AG04450 (cell line): ENCODE measurements around the gene KRT74. TPM values are rescaled to one million over a fixed set of nuclear protein-coding genes. Genes with fewer than 3 reads are reported as not detected.

Experiments
- CTCF ChIA-PET: fragments of 300-600, 350-600 bp; formaldehyde crosslinking; extraction: SDS; loops from one replicate; lab custom pipeline; 2022; ENCODE audit warnings: antibody characterized with exemption, inconsistent platforms; lab: Charles Lee
- POLR2A ChIA-PET: fragments of 350-600 bp; formaldehyde crosslinking; extraction: SDS; loops from one replicate; lab custom pipeline; 2021; ENCODE audit warnings: antibody characterized with exemption, inconsistent platforms; lab: Yijun Ruan, JAX
- DNase-seq: peaks from one replicate; pipeline ENCODE4 v3.0.0-alpha.2; 2011; ENCODE audit warnings: low read depth, low spot score
- H3K27ac ChIP-seq: one replicate; pipeline ENCODE4 v1.5.1; 2012; ENCODE audit warnings: low read depth, low read length, control low read depth
- H3K27me3 ChIP-seq: one replicate; pipeline ENCODE4 v1.6.0; 2012; ENCODE audit warnings: low read length; ENCODE audit not compliant: control insufficient read depth, insufficient read depth
- H3K4me3 ChIP-seq: 2 replicates; pipeline ENCODE4 v1.5.1; 2011; ENCODE audit warnings: mild to moderate bottlenecking, low read depth, low read length, control low read depth
- H3K9me3 ChIP-seq: 2 replicates; pipeline ENCODE4 v1.5.1; 2012; ENCODE audit warnings: low read length; ENCODE audit not compliant: control insufficient read depth, insufficient read depth
- CTCF ChIP-seq: IDR thresholded peaks from 2 replicates; pipeline ENCODE4 v1.5.1; 2011; ENCODE audit warnings: low read depth, low read length, control low read depth, inconsistent platforms
- polyA plus RNA-seq: library from polyadenylated mRNA; depleted of rRNA; stranded (reverse); fragments of >200 nt; gene quantifications from 2 replicates; pipeline ENCODE4 v1.2.3, GENCODE V29; 2011

Gene KRT74
- polyA plus RNA-seq, 1 experiment, result not detected

DNA sequence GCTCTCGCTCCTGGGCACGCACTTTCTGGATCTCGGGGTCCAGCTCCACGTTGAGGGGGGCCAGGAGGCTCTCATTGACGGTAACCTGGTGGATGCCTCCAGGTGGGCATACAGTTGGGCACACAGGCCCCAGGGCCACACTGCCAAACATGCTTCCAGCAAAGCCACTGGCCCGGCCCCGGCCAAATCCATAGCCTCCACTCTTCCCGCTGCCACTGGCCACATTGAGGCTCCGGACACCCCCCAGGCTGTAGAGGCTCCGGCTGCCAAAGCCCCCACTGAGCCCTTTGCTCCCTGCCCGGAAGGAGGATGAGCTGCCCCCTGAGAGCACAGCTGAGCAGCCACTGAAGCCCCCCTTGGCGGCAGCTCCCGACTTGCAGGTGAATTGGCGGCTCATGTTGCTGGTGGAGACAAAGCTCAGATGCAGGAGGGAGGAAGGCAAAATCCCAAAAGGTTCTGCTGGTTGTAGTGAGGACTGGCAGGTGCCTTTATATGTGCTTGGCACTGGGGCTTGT, 20.9 kb downstream of the KRT74 start, which contains the start of gene KRT71:
TSS of gene KRT71 (minus strand) at position 465 of the 515 bp plus-strand sequence. CDS start at position 397, 68 bp downstream.
- H3K27me3 ChIP-seq, result peaks cover 28% of the 10 kb centered on the region
- TF ChIP-seq CTCF, result no peak
- ChIA-PET POLR2A (no interaction called here), CTCF (no interaction called here)
- H3K9me3 ChIP-seq, result no peaks in the 10 kb centered on the region; the same call in 1 of the 2 replicates
- no peak for DNase-seq
- H3K4me3 ChIP-seq, result no peak within 1 kb of the TSS
- H3K27ac ChIP-seq, result no peak within 1 kb of the TSS

DNA sequence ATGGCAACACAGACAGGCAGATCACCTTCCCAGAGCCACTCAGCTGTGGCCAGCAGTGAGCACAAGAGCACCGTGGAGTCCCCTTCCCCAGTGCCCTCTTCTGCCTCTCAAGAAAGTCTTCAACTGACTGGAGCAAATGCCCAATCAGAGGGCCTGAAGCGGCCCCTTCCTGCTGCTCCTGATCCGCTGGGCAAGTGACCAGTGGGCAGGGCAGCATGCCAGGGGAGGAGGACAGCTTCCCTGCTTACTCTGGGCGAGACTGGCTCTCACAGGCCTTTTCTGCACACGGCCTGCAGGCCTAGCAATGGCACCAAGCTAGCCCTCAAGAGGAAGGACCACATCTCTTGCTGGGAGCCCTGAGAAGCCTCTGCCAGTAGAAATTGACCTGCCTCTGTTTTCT, 21.6 kb downstream of the KRT74 start:
- H3K27ac ChIP-seq, result no peak overlapping the region
- H3K9me3 ChIP-seq, result no peaks in the 10 kb centered on the region; the same call in 1 of the 2 replicates
- no peak for DNase-seq
- H3K4me3 ChIP-seq, result no peak overlapping the region
- ChIA-PET CTCF (no interaction called here), POLR2A (no interaction called here)
- H3K27me3 ChIP-seq, result peaks cover 24% of the 10 kb centered on the region
- TF ChIP-seq CTCF, result no peak

DNA sequence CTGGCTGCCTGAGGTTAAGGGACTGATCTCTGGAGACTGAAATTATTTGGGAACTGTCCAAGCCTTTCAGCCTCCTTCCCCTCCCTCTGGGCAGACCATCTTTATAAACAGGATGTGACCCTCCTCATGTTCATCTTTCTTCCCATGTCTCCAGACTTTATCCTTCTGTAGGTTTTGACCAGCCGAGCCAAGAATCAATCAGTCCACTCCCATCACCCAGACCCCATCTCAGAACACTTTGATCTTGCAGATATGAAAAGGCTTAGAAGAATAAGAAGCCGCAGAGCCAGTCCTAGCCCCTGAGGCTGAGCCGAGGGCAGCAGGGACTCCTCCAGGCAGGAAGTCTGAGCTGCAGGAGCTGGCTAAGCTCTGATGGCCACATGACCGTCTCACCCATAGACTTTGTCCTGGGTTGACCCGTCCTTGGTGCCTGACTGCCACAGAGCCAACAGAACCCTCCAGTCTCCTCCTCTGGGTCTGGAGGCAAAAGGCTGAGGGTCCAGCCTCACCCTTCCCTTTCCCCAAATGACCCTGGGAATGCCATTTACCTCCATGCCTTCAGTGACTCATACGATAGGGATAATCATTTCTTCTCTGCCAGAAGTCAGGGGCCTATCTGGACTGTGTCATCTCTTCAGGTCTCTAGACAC, 22.3 kb downstream of the KRT74 start:
- TF ChIP-seq CTCF, result no peak

GRCh38 chr12:52546126-52546525, 27.5 kb downstream of the KRT74 start:
- ChIA-PET CTCF (no interaction called here), POLR2A (no interaction called here)
- no peak for TF ChIP-seq CTCF
- no peak for DNase-seq
- no peaks in the 10 kb centered on the region; the same call in 1 of the 2 replicates for H3K9me3 ChIP-seq
- no peak overlapping the region for H3K27ac ChIP-seq
- peaks cover 9% of the 10 kb centered on the region for H3K27me3 ChIP-seq
- H3K4me3 ChIP-seq, result no peak overlapping the region

More for the DNA sequence above, 22.3 kb downstream of the KRT74 start:
- H3K27me3 ChIP-seq, result peaks cover 26% of the 10 kb centered on the region
- no peak for DNase-seq
- H3K4me3 ChIP-seq, result no peak overlapping the region
- no peak overlapping the region for H3K27ac ChIP-seq
- ChIA-PET POLR2A (no interaction called here), CTCF (no interaction called here)
- H3K9me3 ChIP-seq, result no peaks in the 10 kb centered on the region; the same call in 1 of the 2 replicates

DNA sequence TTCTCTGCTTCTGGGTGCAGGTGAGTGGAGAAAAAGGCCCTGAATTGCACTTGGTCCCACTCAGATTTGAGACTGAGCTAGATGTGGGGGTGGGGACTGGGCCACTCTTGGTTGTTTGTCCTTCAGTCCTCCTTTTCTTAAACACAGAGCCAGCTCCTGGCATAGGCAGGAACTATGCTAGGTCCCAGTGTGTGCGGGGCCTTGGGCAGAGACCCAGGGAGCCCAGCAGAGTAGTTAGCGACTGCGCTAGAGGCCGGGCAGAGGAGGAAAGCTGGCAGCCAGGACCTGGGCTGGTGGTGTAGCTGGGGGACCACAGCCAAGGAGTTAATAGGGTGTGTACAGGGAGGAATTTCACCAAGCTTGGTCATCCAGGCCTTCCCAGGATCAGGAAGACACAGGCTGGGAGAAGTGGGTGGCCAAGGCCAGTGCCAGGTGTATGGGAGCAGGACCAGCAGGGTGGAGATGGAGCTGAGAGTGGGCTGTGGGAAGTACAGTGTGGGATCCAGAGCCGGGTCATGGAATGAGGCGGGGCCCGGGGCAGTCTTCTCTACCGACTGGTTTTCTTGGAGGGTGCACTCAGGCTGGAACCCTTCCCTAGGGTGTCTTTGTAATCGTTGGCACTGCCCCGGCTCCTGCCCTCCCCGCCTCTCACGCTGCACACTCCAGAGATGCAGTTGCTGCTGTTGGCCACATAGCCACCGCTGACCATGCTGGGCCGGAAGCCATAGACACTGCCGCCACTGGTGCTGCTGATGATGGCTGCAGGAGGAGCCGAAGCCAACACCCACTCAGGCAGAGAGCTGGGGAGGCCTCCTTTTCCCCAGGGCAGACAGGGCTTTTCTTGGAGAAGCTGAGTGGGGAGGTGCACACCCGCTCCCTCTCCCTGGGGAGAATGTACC, 29.4 kb downstream of the KRT74 start:
- no peak for DNase-seq
- TF ChIP-seq CTCF, result no peak
- peaks cover 9% of the 10 kb centered on the region for H3K27me3 ChIP-seq
- CTCF ChIA-PET, result no interaction called here
- no peak overlapping the region for H3K27ac ChIP-seq
- no peaks in the 10 kb centered on the region; the same call in 1 of the 2 replicates for H3K9me3 ChIP-seq
- POLR2A ChIA-PET, result no interaction called here
- no peak overlapping the region for H3K4me3 ChIP-seq
